SK-N-SH (cell line): ENCODE measurements around the gene DACH1.

Experiments used
- GABPA ChIP-seq: IDR thresholded peaks from 2 replicates; pipeline ENCODE4 v1.4.0; 2012; ENCODE audit warnings: low read depth, mild to moderate bottlenecking
- JUND ChIP-seq: IDR thresholded peaks from 2 replicates; pipeline ENCODE4 v1.4.0; 2012
- POLR2AphosphoS5 ChIP-seq: IDR thresholded peaks from 2 replicates; pipeline ENCODE4 v1.6.1; 2012; ENCODE audit warnings: low read depth, low read length
- RAD21 ChIP-seq: IDR thresholded peaks from 2 replicates; pipeline ENCODE4 v1.6.1; 2012; ENCODE audit warnings: mild to moderate bottlenecking, low read length
- RFX5 ChIP-seq: IDR thresholded peaks from 2 replicates; pipeline ENCODE4 v1.6.1; 2012; ENCODE audit warnings: mild to moderate bottlenecking, improper control_type of control experiment, low read length
- SIN3A ChIP-seq: IDR thresholded peaks from 2 replicates; pipeline ENCODE4 v1.6.1; 2012; ENCODE audit warnings: low read depth, mild to moderate bottlenecking, low read length, moderate library complexity, borderline replicate concordance
- SMC3 ChIP-seq: IDR thresholded peaks from 2 replicates; pipeline ENCODE4 v1.6.1; 2012; ENCODE audit warnings: low read depth, low read length, improper control_type of control experiment
- TAF1 ChIP-seq: IDR thresholded peaks from 2 replicates; pipeline ENCODE4 v1.6.1; 2012; ENCODE audit warnings: low read depth, mild to moderate bottlenecking, low read length, moderate library complexity, borderline replicate concordance
- TCF12 ChIP-seq: IDR thresholded peaks from 2 replicates; pipeline ENCODE4 v1.4.0; 2012
- YY1 ChIP-seq: IDR thresholded peaks from 2 replicates; pipeline ENCODE4 v1.4.0; 2012; ENCODE audit warnings: low read depth, mild to moderate bottlenecking
- TF ChIP-seq, protein P1 (sequence below): fragments of 200-600 bp; sonication (generic); IDR thresholded peaks from 2 replicates; pipeline ENCODE4 v1.6.1; 2017; ENCODE audit warnings: antibody characterized with exemption, mild to moderate bottlenecking, moderate library complexity
- TF ChIP-seq, protein P2 (sequence below): IDR thresholded peaks from 2 replicates; pipeline ENCODE4 v1.6.1; 2012; ENCODE audit warnings: mild to moderate bottlenecking, low read depth, low read length, moderate library complexity
- TF ChIP-seq, protein P3 (sequence below): IDR thresholded peaks from 2 replicates; pipeline ENCODE4 v1.4.0; 2012; ENCODE audit warnings: low read depth

DNA sequence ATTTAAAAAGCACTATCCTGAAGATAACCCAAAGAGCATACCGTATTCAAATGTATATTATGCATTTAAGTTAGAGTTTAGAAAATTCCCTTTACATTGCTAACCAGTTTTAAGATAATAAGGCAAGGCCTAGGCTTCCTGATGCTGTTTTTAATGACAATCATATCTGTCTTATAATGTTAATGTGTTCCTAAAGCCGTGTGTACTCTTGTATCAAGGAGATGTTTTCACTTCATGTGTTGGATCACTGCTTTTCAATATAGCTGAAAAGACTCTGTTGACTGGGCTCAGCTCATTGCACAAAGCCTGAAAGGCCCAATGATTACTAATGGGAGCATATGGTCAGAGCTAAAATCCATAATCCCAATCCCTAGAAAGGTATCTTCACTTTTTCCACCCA, 81.6 kb downstream of the DACH1 start:
- TF ChIP-seq, protein P1, sequence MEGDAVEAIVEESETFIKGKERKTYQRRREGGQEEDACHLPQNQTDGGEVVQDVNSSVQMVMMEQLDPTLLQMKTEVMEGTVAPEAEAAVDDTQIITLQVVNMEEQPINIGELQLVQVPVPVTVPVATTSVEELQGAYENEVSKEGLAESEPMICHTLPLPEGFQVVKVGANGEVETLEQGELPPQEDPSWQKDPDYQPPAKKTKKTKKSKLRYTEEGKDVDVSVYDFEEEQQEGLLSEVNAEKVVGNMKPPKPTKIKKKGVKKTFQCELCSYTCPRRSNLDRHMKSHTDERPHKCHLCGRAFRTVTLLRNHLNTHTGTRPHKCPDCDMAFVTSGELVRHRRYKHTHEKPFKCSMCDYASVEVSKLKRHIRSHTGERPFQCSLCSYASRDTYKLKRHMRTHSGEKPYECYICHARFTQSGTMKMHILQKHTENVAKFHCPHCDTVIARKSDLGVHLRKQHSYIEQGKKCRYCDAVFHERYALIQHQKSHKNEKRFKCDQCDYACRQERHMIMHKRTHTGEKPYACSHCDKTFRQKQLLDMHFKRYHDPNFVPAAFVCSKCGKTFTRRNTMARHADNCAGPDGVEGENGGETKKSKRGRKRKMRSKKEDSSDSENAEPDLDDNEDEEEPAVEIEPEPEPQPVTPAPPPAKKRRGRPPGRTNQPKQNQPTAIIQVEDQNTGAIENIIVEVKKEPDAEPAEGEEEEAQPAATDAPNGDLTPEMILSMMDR = no peak
- TF ChIP-seq TAF1 = no peak
- TF ChIP-seq, protein P2, sequence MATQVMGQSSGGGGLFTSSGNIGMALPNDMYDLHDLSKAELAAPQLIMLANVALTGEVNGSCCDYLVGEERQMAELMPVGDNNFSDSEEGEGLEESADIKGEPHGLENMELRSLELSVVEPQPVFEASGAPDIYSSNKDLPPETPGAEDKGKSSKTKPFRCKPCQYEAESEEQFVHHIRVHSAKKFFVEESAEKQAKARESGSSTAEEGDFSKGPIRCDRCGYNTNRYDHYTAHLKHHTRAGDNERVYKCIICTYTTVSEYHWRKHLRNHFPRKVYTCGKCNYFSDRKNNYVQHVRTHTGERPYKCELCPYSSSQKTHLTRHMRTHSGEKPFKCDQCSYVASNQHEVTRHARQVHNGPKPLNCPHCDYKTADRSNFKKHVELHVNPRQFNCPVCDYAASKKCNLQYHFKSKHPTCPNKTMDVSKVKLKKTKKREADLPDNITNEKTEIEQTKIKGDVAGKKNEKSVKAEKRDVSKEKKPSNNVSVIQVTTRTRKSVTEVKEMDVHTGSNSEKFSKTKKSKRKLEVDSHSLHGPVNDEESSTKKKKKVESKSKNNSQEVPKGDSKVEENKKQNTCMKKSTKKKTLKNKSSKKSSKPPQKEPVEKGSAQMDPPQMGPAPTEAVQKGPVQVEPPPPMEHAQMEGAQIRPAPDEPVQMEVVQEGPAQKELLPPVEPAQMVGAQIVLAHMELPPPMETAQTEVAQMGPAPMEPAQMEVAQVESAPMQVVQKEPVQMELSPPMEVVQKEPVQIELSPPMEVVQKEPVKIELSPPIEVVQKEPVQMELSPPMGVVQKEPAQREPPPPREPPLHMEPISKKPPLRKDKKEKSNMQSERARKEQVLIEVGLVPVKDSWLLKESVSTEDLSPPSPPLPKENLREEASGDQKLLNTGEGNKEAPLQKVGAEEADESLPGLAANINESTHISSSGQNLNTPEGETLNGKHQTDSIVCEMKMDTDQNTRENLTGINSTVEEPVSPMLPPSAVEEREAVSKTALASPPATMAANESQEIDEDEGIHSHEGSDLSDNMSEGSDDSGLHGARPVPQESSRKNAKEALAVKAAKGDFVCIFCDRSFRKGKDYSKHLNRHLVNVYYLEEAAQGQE = no peak
- no peak for TF ChIP-seq SIN3A
- no peak for TF ChIP-seq TCF12
- TF ChIP-seq, protein P3, sequence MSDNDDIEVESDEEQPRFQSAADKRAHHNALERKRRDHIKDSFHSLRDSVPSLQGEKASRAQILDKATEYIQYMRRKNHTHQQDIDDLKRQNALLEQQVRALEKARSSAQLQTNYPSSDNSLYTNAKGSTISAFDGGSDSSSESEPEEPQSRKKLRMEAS = no peak
- TF ChIP-seq JUND = no peak
- no peak for TF ChIP-seq POLR2AphosphoS5
- TF ChIP-seq RFX5 = no peak
- no peak for TF ChIP-seq SMC3
- TF ChIP-seq GABPA = no peak
- TF ChIP-seq RAD21 = no peak
- TF ChIP-seq YY1 = no peak
